Measurements from ENCODE around the gene PGS1.

DNA sequence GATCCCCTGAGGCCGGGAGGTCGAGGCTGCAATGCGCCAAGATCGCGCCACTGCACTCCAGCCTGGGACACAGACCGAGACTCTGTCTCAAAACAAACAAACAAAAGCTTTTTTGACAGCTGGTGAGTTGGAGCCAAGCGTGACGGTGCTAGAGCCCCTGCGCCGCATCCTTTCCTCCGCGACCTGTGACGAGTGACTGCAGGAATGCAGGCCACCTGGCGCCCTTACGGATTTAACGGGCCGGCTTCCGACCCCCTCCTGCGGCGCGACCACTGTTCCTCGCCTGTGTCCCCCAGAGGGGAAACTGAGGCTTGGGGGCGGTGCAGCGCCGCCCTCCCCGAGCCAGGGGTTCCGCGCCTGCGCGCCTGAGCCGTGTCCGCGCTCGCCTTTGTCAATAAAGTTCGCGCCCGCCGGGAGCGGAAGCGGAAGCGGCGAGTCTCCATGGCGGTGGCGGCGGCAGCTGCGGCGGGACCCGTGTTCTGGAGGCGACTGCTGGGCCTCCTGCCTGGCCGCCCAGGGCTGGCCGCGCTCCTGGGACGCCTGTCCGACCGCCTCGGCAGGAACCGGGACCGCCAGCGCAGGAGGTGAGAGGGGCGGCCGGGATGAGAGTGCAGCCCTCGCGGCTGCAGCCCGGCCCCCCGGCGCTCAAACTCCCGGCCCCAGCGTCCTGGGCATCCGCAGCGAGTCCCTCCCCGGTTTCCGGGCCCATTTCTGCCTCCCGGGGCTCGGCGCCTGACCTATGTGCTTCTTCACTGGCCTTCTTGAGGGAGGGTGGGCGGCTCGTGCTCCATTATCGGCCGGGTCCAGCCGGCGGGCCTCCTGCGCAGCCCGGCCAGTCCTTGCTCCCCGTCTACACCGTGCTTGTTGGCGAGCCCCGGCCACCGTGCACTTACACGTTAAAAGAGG, at the start of gene PGS1:
- TF ChIP-seq, protein P1, sequence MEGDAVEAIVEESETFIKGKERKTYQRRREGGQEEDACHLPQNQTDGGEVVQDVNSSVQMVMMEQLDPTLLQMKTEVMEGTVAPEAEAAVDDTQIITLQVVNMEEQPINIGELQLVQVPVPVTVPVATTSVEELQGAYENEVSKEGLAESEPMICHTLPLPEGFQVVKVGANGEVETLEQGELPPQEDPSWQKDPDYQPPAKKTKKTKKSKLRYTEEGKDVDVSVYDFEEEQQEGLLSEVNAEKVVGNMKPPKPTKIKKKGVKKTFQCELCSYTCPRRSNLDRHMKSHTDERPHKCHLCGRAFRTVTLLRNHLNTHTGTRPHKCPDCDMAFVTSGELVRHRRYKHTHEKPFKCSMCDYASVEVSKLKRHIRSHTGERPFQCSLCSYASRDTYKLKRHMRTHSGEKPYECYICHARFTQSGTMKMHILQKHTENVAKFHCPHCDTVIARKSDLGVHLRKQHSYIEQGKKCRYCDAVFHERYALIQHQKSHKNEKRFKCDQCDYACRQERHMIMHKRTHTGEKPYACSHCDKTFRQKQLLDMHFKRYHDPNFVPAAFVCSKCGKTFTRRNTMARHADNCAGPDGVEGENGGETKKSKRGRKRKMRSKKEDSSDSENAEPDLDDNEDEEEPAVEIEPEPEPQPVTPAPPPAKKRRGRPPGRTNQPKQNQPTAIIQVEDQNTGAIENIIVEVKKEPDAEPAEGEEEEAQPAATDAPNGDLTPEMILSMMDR (IDR thresholded peaks at IDR 0.05) = no peak
- TF ChIP-seq POLR2A (IDR thresholded peaks at IDR 0.05) (peak; percentile 75), POLR2AphosphoS5 (IDR thresholded peaks at IDR 0.05) (peak; percentile 95)

All from prostate gland (tissue), 2 donors.